ENCODE measurements around the gene IGFN1. TPM values are rescaled to one million over a fixed set of nuclear protein-coding genes. Genes with fewer than 3 reads are reported as not detected.

The IGFN1 gene
- total and polyA plus RNA-seq, 10 donors: 0.02 to 0.03 (median 0.02) TPM; not detected in 7

- intact Hi-C loops (cut with DNase I; ENCODE audit: low total_unique reads): loop anchor here (5.0 kb wide), 1 partner anchor 104 kb away; no protein-coding TSS in a partner anchor
- no peak for TF ChIP-seq CTCF (IDR thresholded peaks at IDR 0.05 in 8 of 11, conservative IDR thresholded peaks at IDR 0.05 in 3 of 11)
- TF ChIP-seq POLR2AphosphoS5 (IDR thresholded peaks at IDR 0.05): no peak
- TF ChIP-seq POLR2A (IDR thresholded peaks at IDR 0.05): no peak
- WGBS, 5 donors: 79 to 88% (median 86%) methylated on average over 3 to 14 of the region's 14 CpGs
- Histone ChIP-seq H3K4me1 (peaks cover 0 to 19% (median 0%) of the 10 kb centered on the region in 6 donors), H3K36me3 (no peaks in the 10 kb centered on the region), H3K9me3 (no peaks in the 10 kb centered on the region), H3K4me3 (no peak overlapping the region), H3K27ac (no peak overlapping the region), H3K27me3 (replicated peaks in 1 of 7) (peaks cover 0 to 58% (median 19%) of the 10 kb centered on the region in 7 donors)
- DNase-seq: peak; percentile 54
These were observed 68.2 kb downstream of the IGFN1 start for GRCh38 chr1:201258763-201259230.

GRCh38 chr1:201259476-201260235, 69.0 kb downstream of the IGFN1 start:
- peaks cover 0 to 56% (median 19%) of the 10 kb centered on the region in 7 donors for H3K27me3 ChIP-seq (replicated peaks in 1 of 7)
- WGBS, 5 donors: 7 to 14% (median 9%) methylated on average over 9 to 28 of the region's 28 CpGs
- peak; percentile 72 for DNase-seq
- peaks cover 0 to 14% (median 0%) of the 10 kb centered on the region in 6 donors for H3K4me1 ChIP-seq
- TF ChIP-seq CTCF (IDR thresholded peaks at IDR 0.05 in 8 of 11, conservative IDR thresholded peaks at IDR 0.05 in 3 of 11) (no peak), POLR2A (IDR thresholded peaks at IDR 0.05) (no peak), POLR2AphosphoS5 (IDR thresholded peaks at IDR 0.05) (no peak)
- H3K27ac ChIP-seq: no peak overlapping the region
- H3K9me3 ChIP-seq: no peaks in the 10 kb centered on the region
- peak overlapping the region in 1 of 8 donors; percentile 22 for H3K4me3 ChIP-seq
- H3K36me3 ChIP-seq: no peaks in the 10 kb centered on the region
- intact Hi-C loops (cut with DNase I; ENCODE audit: low total_unique reads): loop anchor here (5.0 kb wide), 1 partner anchor 103 kb away; no protein-coding TSS in a partner anchor

- TF ChIP-seq CTCF (IDR thresholded peaks at IDR 0.05 in 8 of 11, conservative IDR thresholded peaks at IDR 0.05 in 3 of 11) (no peak), POLR2A (IDR thresholded peaks at IDR 0.05) (no peak), POLR2AphosphoS5 (IDR thresholded peaks at IDR 0.05) (no peak)
- Histone ChIP-seq H3K27me3 (replicated peaks in 1 of 7) (peaks cover 0 to 50% (median 19%) of the 10 kb centered on the region in 7 donors), H3K27ac (no peak overlapping the region), H3K36me3 (no peaks in the 10 kb centered on the region), H3K9me3 (no peaks in the 10 kb centered on the region), H3K4me3 (peak overlapping the region in 1 of 8 donors; percentile 22), H3K4me1 (peaks cover 0 to 13% (median 0%) of the 10 kb centered on the region in 6 donors)
- 32 to 58% (median 39%) methylated on average over 8 to 11 of the region's 11 CpGs for WGBS, 5 donors
- no peak for DNase-seq
- intact Hi-C loops (cut with DNase I; ENCODE audit: low total_unique reads): no loop called here
These were observed 69.6 kb downstream of the IGFN1 start for GRCh38 chr1:201260236-201260590.

- Histone ChIP-seq H3K27me3 (replicated peaks in 1 of 7) (peaks cover 0 to 46% (median 19%) of the 10 kb centered on the region in 7 donors), H3K27ac (no peak overlapping the region), H3K4me3 (no peak overlapping the region), H3K9me3 (no peaks in the 10 kb centered on the region), H3K36me3 (no peaks in the 10 kb centered on the region), H3K4me1 (peaks cover 0 to 13% (median 0%) of the 10 kb centered on the region in 6 donors)
- intact Hi-C loops (cut with DNase I; ENCODE audit: low total_unique reads): no loop called here
- 92 to 96% (median 94%) methylated on average over 8 of the region's 8 CpGs for WGBS, 5 donors
- no peak for TF ChIP-seq CTCF (IDR thresholded peaks at IDR 0.05 in 8 of 11, conservative IDR thresholded peaks at IDR 0.05 in 3 of 11)
- TF ChIP-seq POLR2A (IDR thresholded peaks at IDR 0.05): no peak
- TF ChIP-seq POLR2AphosphoS5 (IDR thresholded peaks at IDR 0.05): no peak
- DNase-seq: peak; percentile 29
These were observed 70.2 kb downstream of the IGFN1 start for GRCh38 chr1:201260648-201261311.
